HepG2 (cell line): Measurements from ENCODE around the gene OGFR. TPM values are rescaled to one million over a fixed set of nuclear protein-coding genes. Genes with fewer than 3 reads are reported as not detected.

Source experiments
- ARHGAP35 ChIP-seq: sonication (generic); formaldehyde crosslinking; IDR thresholded peaks from 2 replicates; pipeline ENCODE4 v1.9.0; 2022; ENCODE audit warnings: mild to moderate bottlenecking, inconsistent platforms, moderate library complexity, missing genetic modification reagents, borderline replicate concordance
- ARID2 ChIP-seq: sonication (generic); formaldehyde crosslinking; IDR thresholded peaks from 2 replicates; pipeline ENCODE4 v1.8.1; 2022; ENCODE audit warnings: mild to moderate bottlenecking, missing genetic modification reagents, borderline replicate concordance
- ATF7-NPFF ChIP-seq: sonication (generic); formaldehyde crosslinking; IDR thresholded peaks from 2 replicates; pipeline ENCODE4 v1.8.1; 2023; ENCODE audit warnings: mild to moderate bottlenecking, low read depth, missing genetic modification reagents, moderate library complexity
- BRCA1 ChIP-seq: sonication (generic); formaldehyde crosslinking; IDR thresholded peaks from 2 replicates; pipeline ENCODE4 v1.4.0; 2020; ENCODE audit warnings: missing genetic modification reagents
- FOXO1 ChIP-seq: sonication (generic); formaldehyde crosslinking; IDR thresholded peaks from 2 replicates; pipeline ENCODE4 v1.4.0; 2020; ENCODE audit warnings: missing genetic modification reagents
- MATR3 ChIP-seq: sonication (generic); formaldehyde crosslinking; IDR thresholded peaks from 2 replicates; pipeline ENCODE4 v1.4.0; 2020; ENCODE audit warnings: missing genetic modification reagents
- MEF2D ChIP-seq: sonication (generic); formaldehyde crosslinking; IDR thresholded peaks from 2 replicates; pipeline ENCODE4 v1.5.1; 2020; ENCODE audit warnings: mild to moderate bottlenecking, missing genetic modification reagents
- NFKB2 ChIP-seq: sonication (generic); formaldehyde crosslinking; IDR thresholded peaks from 2 replicates; pipeline ENCODE4 v1.4.0; 2020; ENCODE audit warnings: missing genetic modification reagents, borderline replicate concordance
- RAD51 ChIP-seq: fragments of 450-650 bp; IDR thresholded peaks from 2 replicates; pipeline ENCODE4 v1.6.1; 2016; ENCODE audit warnings: borderline replicate concordance
- ZMYM4 ChIP-seq: sonication (generic); formaldehyde crosslinking; IDR thresholded peaks from 2 replicates; pipeline ENCODE4 v1.8.1; 2023; ENCODE audit warnings: mild to moderate bottlenecking, missing genetic modification reagents
- ZNF260 ChIP-seq: sonication (generic); formaldehyde crosslinking; IDR thresholded peaks from 2 replicates; pipeline ENCODE4 v1.4.0; 2020; ENCODE audit warnings: missing genetic modification reagents, low read depth, mild to moderate bottlenecking, borderline replicate concordance
- ZNF264 ChIP-seq: sonication (generic); formaldehyde crosslinking; IDR thresholded peaks from 2 replicates; pipeline ENCODE4 v1.4.0; 2020; ENCODE audit warnings: missing genetic modification reagents
- ZNF407 ChIP-seq: sonication (generic); formaldehyde crosslinking; IDR thresholded peaks from one replicate; pipeline ENCODE4 v1.5.1; 2020; ENCODE audit warnings: mild to moderate bottlenecking, missing genetic modification reagents; ENCODE audit errors: not compliant biosample characterization
- polyA plus RNA-seq, 8 experiments: library from polyadenylated mRNA; depleted of rRNA in 3 of 8; stranded (reverse) in 7 of 8; unstranded in 1 of 8; fragments of >200 nt; fragmentation: Illumina TruSeq in 4 of 8; extraction: Trizol in 4 of 8; gene quantifications; 2 replicates each; pipeline versions ENCODE4 v1.2.1 to v1.2.3, GENCODE V29; 2011 to 2016; ENCODE audit warnings: low read depth in 4 of 8, missing spikeins in 1 of 8, mixed read lengths in 1 of 8; ENCODE audit not compliant: insufficient read depth in 1 of 8
- total RNA-seq, 5 experiments: library from RNA; depleted of rRNA; stranded (reverse); fragments of >200 nt; fragmentation: Illumina TruSeq; extraction: Trizol; gene quantifications; 2 replicates each; pipeline ENCODE4 v1.2.3, GENCODE V29; 2016; ENCODE audit warnings: low read depth in 1 of 5

Gene OGFR
- total and polyA plus RNA-seq, 2 of the 13 experiments (the other 11 are each of a cell fraction or from before 2014, with no cell fraction given): 47.7 to 81.8 TPM

DNA sequence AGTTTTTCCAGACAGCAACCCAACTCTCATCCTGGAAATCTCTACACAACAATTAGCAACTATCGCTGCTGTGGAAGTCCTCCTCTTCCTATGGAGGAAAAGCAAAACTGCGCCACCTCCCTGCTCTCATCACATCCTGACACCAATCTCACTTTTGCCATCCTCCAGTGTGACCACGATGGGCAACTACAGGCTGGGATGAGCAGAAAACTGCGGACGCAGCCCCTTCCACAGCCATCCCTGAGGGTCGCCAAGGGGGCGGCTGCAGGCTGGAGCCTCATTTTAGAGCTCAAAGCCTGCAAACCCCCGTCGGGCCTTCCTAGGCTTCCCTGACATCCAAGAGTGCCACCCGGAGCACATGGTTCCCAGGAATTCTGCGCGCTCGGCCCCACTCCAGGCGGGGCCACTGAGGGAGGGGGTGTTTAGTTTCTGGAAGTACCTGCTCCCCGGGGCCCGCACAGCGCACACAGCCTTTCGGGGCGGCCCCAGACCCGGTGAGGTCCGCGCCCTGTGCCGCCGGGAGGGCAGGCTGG is 55.8 kb downstream of the OGFR start (continued):
- TF ChIP-seq ZNF407 (no peak), ARHGAP35 (CRISPR knock-in tag) (no peak), ZNF264 (CRISPR knock-in tag) (0 out of 2 replicates have a peak, but pooled peaks have one; percentile 20), ZNF260 (CRISPR knock-in tag) (no peak), ZMYM4 (CRISPR knock-in tag) (0 out of 2 replicates have a peak, but pooled peaks have one; percentile 21), FOXO1 (CRISPR knock-in tag) (peak; percentile 10; the same call in 1 of the 2 replicates), NFKB2 (CRISPR knock-in tag) (peak; percentile 69; the same call in 1 of the 2 replicates), MATR3 (no peak), ARID2 (CRISPR knock-in tag) (no peak), RAD51 (no peak), BRCA1 (CRISPR knock-in tag) (0 out of 2 replicates have a peak, but pooled peaks have one; percentile 3), MEF2D (peak; percentile 8; the same call in 1 of the 2 replicates), ATF7-NPFF (no peak; the same call in 1 of the 2 replicates)
